ENCODE measurements around the gene KBTBD4.
"Not testable (repeated sequence)": the region's sequence is repeated elsewhere in the genome, so short reads cannot be mapped to it uniquely, and the experiment has no call there.

The KBTBD4 gene

DNA sequence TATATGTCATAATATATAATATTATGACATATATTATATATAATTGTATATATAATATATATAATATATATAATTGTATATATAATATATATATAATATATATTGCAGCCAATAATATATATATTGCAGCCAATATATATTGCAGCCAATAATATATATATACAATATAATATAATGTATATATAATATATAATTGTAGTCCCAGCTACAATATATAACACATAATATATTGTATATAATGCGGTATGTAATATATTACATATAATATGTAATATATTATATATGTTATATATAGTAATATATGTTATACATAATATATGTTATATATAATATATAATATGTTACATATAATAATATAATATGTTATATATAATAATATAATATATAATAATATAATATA lies 20.1 kb downstream of the KBTBD4 start:
- no peak for DNase-seq

DNA sequence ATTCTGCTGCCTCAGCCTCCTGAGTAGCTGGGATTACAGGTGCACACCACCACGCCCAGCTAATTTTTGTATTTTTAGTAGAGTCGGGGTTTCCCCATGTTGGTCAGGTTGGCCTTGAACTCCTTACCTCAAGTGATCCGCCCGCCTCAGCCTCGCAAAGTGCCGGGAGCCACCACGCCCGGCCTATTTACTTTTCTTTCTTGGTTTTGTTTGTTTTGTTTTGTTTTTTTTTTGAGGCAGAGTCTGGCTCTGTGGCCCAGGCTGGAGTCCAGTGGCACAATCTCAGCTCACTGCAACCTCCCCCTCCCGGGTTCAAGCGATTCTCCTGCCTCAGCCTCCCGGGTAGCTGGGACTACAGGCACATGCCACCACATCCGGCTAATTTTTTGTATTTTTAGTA lies 21.8 kb downstream of the KBTBD4 start:
- not testable (repeated sequence) for DNase-seq

DNA sequence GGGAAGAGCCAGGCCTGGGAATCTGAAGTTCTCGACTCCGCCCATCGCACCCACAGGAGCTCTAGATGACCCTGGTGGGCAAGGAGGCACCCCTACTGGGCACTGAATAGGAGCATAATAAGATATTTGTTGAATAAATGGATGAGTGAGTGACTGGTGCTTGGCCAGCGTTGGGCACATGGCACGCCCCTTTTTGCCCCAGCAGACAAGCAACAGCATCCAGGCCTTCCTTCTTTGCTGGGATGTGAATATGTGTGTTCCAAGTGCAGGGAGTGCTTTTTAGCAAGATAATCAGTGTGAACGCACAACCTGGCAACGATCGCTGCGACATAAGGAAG lies 25.4 kb downstream of the KBTBD4 start:
- peak in 1 of 3 experiments; percentile 70 for DNase-seq

- DNase-seq = peak; percentile 94 to 96 (median 95)
These were observed 26.0 kb downstream of the KBTBD4 start, which contains the start of gene CELF1 for GRCh38 chr11:47552566-47553405. Gene CELF1 (minus strand): TSS chr11:47553132. CDS start chr11:47499523, 53,609 bp downstream.

GRCh38 chr11:47552056-47552565 lies 26.7 kb downstream of the KBTBD4 start:
- peak; percentile 34 to 73 (median 66) for DNase-seq

- DNase-seq = no peak
These were observed 27.7 kb downstream of the KBTBD4 start for GRCh38 chr11:47551086-47551485.

GRCh38 chr11:47550288-47551047 lies 28.3 kb downstream of the KBTBD4 start:
- no peak for DNase-seq

DNA sequence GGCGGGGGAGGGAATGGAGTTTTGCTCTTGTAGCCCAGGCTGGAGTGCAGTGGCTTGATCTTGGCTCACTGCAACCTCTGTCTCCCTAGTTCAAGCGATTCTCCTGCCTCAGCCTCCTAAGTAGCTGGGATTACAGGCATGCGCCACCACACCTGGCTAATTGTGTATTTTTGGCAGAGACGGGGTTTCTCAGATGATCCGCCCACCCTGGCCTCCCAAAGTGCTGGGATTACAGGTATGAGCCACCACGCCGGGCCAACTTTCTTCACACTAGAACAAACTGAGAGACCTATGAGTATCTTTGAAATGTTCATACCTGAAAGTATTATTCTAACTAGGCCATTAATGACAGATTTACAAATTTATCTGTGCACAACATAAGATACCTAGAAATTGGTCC lies 32.5 kb downstream of the KBTBD4 start:
- DNase-seq = not testable (repeated sequence)

DNA sequence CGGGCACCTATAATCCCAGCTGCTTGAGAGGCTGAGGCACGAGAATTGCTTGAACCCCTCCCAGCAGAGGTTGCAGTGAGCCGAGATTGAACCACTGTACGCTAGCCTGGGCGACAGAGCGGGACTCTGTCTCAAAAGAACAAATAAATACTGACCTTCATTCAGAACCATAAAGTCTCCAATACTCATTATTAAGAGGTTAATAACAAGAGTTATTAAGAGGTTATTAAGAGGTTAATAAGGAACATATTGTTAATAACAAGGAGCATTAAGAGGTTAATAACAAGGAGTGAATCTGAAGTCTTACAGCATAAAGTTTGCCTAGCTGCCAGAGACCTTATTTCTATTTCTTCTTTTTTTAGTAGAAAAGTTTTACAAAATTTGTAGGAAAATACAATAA lies 33.5 kb downstream of the KBTBD4 start:
- DNase-seq = no peak

GRCh38 chr11:47541070-47541469 lies 37.7 kb downstream of the KBTBD4 start:
- no peak for DNase-seq

DNA sequence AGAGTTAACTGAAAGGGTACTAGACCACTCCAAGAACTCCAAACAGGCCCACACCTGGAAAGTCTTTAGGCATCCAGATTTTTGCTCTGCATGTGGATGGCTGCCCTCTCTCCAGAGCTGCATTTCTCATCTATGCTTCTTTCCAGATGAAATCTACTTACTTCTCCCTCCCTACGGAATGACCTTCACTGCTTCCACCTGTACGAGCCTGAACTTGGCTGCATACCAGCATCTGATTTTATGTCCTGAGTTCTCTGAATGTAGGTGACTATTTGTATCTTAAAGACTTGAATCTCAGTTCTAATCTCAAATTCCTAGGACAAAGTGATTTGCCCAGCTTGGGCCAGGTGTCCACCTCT lies 39.1 kb downstream of the KBTBD4 start:
- DNase-seq = no peak

DNA sequence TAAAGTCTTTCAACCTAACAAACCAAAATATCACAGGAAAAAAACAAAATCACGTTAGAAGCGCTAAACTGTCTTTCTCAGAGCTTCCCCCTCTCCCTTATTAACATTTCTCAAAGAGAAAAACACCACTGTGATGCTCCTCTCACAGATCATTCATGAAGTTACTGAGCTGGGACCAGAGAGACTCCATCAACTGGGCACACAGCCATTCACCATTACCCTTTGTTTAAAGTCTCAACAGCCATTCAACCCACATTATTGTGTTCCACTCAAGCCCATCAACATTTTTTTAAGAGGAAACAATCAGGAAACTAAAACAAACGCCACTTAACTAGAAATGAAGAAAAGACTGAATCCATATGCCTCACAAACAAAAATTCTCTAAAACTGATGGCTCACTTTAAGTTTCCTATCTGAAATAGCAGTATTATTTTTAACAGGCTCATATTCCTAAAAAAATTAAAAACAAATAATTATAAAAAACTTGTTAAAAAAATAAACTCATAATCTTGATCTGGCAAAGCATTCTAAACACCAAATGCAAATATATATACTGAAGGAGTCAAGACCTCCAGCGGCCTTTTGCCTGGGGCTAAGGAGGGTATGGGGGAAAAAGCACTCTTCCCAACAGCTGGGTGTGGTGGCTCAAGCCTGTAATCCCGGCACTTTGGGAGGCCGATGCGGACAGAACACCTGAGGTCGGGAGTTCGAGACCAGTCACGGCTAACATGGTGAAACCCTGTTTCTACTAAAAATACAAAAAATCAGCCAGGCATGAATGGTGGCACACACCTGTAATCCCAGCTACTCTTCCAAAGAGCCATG lies 39.8 kb downstream of the KBTBD4 start:
- peak; percentile 7 to 74 (median 58) for DNase-seq

DNA sequence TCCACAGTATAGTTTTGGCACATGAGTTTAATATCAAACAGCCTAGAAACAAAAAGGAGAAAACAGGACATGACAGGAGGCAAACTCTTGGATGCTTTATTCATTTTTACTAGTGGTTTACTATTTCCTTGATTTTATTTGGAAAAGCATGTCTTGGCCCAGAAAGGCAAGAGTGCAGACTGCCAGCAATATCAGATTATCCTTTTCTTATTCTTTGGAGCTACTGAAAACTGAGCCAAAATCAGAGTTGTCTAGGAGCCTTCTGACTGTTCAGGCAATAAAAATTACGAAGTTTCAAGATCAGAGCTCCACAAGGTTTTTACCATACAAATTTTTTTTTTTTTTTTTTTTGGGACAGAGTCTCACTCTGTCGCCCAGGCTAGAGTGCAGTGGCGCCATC lies 41.9 kb downstream of the KBTBD4 start:
- no peak for DNase-seq

GRCh38 chr11:47534704-47535251 lies 44.0 kb downstream of the KBTBD4 start:
- DNase-seq = no peak

DNA sequence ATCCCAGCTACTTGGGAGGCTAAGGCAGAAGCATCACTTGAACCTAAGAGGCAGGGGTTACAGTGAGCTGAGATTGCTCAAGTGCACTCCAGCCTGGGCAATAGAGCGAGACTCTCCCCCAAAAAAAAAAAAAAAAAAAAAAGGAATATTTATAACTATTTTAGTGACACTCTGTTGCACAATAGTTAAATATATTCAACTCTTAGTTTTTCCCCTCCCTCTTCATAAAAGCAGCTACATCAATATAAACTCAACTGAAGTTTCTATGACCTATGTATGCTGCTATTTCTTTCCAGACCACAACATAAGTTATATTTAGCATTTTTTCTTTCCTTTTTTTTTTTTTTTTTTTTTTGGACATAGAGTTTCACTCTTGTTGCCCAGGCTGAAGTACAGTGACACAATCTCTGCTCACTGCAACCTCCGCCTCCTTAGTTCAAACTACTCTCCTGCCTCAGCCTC lies 45.0 kb downstream of the KBTBD4 start:
- DNase-seq = no peak

DNA sequence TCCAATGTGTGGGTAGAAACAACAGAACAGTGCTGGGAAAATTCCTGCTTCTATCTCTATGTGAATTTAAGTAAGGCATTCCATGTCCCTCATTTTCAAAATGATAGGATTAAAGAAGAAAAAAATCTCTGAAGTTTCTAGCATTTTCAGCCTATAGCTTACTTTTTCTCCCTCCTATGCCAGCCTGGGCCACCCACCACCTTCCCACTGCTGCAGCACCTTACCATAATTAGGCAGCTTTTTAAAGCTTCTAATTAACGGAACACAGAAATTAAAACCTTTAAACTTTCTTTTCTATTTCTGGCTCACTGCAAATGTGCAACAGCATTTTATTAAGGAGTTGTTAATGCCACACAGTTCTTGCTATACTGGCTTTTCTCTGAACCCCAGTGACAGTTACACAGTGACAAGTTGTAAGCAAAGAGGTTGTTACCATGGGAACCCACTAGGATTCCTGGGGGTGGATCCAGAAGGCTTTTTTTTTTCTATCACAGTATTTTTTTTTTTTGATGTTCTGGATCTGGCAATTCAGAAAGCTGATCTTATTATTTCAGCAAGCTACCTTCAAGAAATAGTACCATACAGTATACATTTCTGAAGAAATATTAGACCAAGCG lies 46.1 kb downstream of the KBTBD4 start:
- DNase-seq = peak in 1 of 3 experiments; percentile 39

DNA sequence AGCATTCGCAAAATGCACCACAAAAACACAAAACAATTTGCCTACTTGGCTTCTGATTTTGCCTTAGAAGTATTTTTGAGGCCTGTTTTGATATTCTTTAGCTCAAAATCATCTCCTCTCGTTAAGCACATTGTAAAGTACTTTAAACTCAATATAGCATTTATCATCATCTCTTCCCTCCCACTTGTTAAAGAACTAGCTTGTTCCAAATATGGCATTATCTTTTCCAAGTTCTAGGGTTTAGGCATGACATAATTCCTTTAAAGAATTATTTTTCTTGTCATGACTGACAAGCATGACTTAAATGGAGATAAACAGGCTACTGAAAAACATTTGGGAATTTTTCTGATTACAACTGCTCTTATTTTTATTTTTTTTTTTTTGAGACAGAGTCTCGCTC lies 47.1 kb downstream of the KBTBD4 start:
- DNase-seq = no peak

DNA sequence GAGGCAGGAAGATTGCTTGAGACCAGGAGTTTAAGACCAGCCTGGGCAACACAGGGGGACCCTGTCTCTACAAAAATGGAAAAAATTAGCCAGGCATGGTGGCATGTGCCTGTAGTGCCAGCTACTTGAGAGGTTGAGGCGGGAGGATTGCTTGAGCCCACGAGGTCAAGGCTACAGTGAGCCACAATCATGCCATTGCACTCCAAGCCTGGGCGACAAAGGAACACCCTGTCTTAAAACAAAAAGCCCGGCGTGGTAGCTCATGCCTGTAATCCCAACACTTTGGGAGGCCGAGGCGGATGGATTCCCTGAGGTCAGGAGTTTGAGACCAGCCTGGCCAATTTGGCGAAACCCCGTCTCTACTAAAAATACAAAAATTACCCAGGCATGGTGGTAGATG lies 48.0 kb downstream of the KBTBD4 start:
- not testable (repeated sequence) for DNase-seq

GRCh38 chr11:47529951-47530350 lies 48.8 kb downstream of the KBTBD4 start:
- no peak for DNase-seq

DNA sequence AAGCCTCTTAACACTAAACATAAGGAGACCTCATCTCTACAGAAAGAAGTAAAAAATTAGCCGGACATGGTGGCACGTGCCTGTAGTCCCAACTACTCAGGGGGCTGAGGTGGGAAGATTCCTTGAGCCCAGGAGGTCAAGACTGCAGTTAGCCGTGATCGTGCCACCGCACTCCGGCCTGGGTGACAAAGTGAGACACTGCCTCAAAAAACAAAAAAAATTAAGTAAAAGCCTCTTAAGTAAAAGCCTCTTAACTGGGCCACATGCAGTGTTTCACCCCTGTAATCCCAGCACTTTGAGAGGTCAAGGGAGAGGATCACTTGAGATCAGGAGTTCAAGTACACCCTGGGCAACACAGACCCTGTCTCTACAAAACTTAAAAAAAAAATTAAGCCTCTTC lies 51.6 kb downstream of the KBTBD4 start:
- no peak for DNase-seq

DNA sequence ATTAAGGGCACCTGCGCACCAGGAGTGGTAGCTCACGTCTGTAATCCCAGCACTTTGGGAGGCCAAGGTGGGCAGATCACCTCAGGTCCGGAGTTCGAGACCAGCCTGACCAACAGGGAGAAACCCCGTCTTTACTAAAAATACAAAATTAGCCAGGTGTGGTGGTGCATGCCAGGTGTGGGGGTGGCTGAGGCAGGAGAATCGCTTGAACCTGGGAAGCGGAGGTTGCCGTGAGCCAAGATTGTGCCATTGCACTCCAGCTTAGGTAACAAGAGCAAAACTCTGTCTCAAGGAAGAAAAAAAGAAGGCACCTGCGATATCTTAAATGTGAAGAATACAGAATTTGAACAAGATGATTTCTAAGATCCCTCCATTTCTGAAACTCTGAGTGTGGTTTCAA lies 52.7 kb downstream of the KBTBD4 start:
- DNase-seq = not testable (repeated sequence)

DNA sequence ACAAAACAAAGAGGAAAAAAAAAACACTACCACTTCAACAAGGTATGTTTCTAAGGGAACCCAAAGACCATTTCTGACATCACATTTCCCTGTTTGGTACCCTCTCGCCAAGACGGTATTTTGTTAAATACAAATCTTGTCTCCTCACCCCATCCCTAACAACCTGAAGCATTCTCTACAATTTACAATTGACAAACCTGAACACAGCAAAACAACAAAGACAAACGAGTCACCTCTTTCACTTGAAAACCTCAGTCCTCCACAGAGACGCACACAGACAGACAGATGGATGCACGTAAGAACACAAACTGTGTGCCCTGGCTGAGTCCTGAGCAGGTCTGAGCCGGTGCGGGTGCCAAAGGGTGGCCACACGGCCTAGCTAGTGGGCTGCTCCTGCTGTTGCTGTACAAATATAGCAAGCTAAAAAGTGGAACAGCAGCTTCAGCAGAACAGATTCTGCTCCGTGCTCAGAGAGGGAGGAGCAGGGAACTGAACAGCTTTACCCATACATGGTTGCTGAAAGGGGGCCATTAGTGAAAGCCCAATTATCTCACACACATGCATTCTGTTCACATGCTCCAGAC lies 54.4 kb downstream of the KBTBD4 start:
- peak in 1 of 3 experiments; percentile 56 for DNase-seq

Data from NCI-H1417 (cell line).